Muscle of leg (tissue), 11 donors: ENCODE data around the gene FAF1. TPM values are rescaled to one million over a fixed set of nuclear protein-coding genes. Genes with fewer than 3 reads are reported as not detected.
"Not testable (repeated sequence)": the region's sequence is repeated elsewhere in the genome, so short reads cannot be mapped to it uniquely, and the experiment has no call there.

Experiments
- DNase-seq: peaks from one replicate; pipeline ENCODE4 v3.0.0; 2013
- H3K27ac ChIP-seq: one replicate; pipeline ENCODE4 v1.5.1; 2013; ENCODE audit warnings: mild to moderate bottlenecking, low read length, control low read depth
- H3K27me3 ChIP-seq: one replicate; pipeline ENCODE4 v1.6.1; 2013; ENCODE audit warnings: low read length; ENCODE audit not compliant: control insufficient read depth, insufficient read depth
- H3K36me3 ChIP-seq: one replicate; pipeline ENCODE4 v1.6.1; 2013; ENCODE audit warnings: low read length; ENCODE audit not compliant: control insufficient read depth, insufficient read depth
- H3K4me1 ChIP-seq: one replicate; pipeline ENCODE4 v1.6.1; 2013; ENCODE audit warnings: low read length; ENCODE audit not compliant: control insufficient read depth, insufficient read depth
- H3K4me3 ChIP-seq: one replicate; pipeline ENCODE4 v1.5.1; 2013; ENCODE audit warnings: low read length, control low read depth
- H3K9me3 ChIP-seq: replicated peaks from 2 replicates; pipeline ENCODE4 v1.6.1; 2013; ENCODE audit warnings: low read depth, low read length; ENCODE audit not compliant: control insufficient read depth
- WGBS: methylation state at CpG from one replicate; pipeline ENCODE4 v1.1.5; 2013; ENCODE audit warnings: missing lambda C conversion rate; ENCODE audit not compliant: insufficient coverage; 5-methylcytosine and 5-hydroxymethylcytosine counted together
- polyA plus RNA-seq, 8 donors: library from polyadenylated mRNA; unstranded; fragments of 120-200 nt; gene quantifications; one replicate each; pipeline versions ENCODE4 v1.2.1 to v1.2.3, GENCODE V29; 2013; ENCODE audit warnings: inconsistent platforms in 1 of 8, low replicate concordance in 1 of 8; ENCODE audit not compliant: insufficient read length in 8 of 8, insufficient read depth in 1 of 8
- total RNA-seq: library from RNA; stranded (reverse); fragments of 120-200 nt; gene quantifications from one replicate; pipeline ENCODE4 v1.2.4, GENCODE V29; 2013

Gene FAF1
- total and polyA plus RNA-seq, 9 donors: 35.6 to 51.7 (median 38.6) TPM

DNA sequence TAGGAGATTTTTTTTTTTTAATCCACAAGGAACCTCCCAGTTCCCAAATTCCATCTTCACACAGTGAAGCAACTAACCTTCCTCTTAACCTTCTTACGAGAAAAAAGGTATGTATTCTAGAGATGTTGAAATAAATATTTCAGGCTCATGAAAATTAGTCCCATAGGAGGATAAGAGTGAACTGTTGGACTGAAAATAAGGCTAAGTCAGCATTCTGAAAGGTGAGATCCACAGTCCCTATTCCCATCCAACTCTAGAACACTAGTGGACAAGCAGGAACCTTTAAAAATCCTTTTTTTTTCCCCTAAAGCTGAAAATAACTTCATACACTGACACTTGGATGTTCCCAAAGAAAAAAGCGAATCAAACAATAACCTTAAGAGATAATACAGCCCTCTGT is 44.4 kb downstream of the FAF1 start:
- Histone ChIP-seq H3K27me3 (no peaks in the 10 kb centered on the region), H3K4me1 (no peaks in the 10 kb centered on the region), H3K36me3 (no peaks in the 10 kb centered on the region), H3K9me3 (peaks cover 3% of the 10 kb centered on the region), H3K4me3 (no peak overlapping the region), H3K27ac (no peak overlapping the region)
- no CpG with 5 or more reads among the region's 2 CpGs for WGBS
- DNase-seq: no peak

DNA sequence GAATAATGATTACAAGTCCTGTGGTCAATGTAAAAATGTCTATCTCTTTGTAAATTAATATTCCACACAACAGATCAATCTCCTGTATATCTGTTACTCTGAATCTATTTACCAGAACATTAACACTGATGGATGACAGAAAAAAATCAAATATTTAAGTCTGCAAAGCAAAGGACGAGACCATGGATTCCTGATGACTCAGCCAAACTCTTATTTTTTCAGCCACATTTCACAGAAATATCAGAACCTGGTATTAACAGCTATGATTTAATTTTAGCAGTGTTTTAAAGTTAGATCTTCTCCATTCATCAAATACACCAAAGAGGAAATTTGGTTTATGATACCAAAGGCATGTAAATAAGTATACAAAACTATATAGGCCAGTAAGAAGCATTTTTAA is 46.1 kb downstream of the FAF1 start:
- DNase-seq: no peak
- H3K36me3 ChIP-seq: no peaks in the 10 kb centered on the region
- no peaks in the 10 kb centered on the region for H3K4me1 ChIP-seq
- H3K9me3 ChIP-seq: no peaks in the 10 kb centered on the region
- no CpG with 5 or more reads among the region's 1 CpG for WGBS
- H3K4me3 ChIP-seq: no peak overlapping the region
- no peak overlapping the region for H3K27ac ChIP-seq
- H3K27me3 ChIP-seq: no peaks in the 10 kb centered on the region

DNA sequence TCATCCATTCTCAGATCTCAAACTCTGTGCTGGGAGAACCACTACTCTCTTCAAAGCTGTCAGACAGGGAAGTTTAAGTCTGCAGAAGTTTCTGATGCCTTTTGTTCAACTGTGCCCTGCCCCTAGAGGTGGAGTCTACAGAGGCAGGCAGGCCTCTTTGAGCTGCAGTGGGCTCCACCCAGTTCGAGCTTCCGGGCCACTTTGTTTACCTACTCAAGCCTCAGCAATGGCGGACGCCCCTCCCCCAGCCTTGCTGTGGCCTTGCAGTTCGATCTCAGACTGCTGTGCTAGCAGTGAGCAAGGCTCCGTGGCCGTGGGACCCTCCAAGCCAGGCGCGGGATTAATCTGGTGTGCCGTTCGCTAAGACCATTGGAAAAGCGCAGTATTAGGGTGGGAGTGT is 49.7 kb downstream of the FAF1 start:
- WGBS: 92% methylated on average over 5 of the region's 12 CpGs
- not testable (repeated sequence) for H3K27me3 ChIP-seq

GRCh38 chr1:50907610-50908009 is 52.5 kb downstream of the FAF1 start:
- H3K9me3 ChIP-seq, H3K4me1 ChIP-seq, H3K27me3 ChIP-seq, H3K4me3 ChIP-seq, DNase-seq, H3K36me3 ChIP-seq, H3K27ac ChIP-seq: not testable (repeated sequence)

More for the DNA sequence above, 49.7 kb downstream of the FAF1 start:
- not testable (repeated sequence) for DNase-seq, H3K4me3 ChIP-seq, H3K9me3 ChIP-seq, H3K36me3 ChIP-seq, H3K4me1 ChIP-seq, H3K27ac ChIP-seq

- H3K27ac ChIP-seq, H3K4me3 ChIP-seq, H3K9me3 ChIP-seq, H3K27me3 ChIP-seq, DNase-seq, H3K4me1 ChIP-seq, H3K36me3 ChIP-seq: not testable (repeated sequence)
- no CpG with 5 or more reads among the region's 1 CpG for WGBS
Observed at GRCh38 chr1:50906050-50906449, 54.0 kb downstream of the FAF1 start.

- Histone ChIP-seq H3K27me3 (no peaks in the 10 kb centered on the region), H3K9me3 (peaks cover 2% of the 10 kb centered on the region), H3K36me3 (no peaks in the 10 kb centered on the region), H3K27ac (no peak overlapping the region), H3K4me3 (no peak overlapping the region), H3K4me1 (no peaks in the 10 kb centered on the region)
- no peak for DNase-seq
- no CpG with 5 or more reads among the region's 1 CpG for WGBS
Observed at GRCh38 chr1:50902419-50902818, 57.6 kb downstream of the FAF1 start.

- DNase-seq: no peak
- Histone ChIP-seq H3K27me3 (no peaks in the 10 kb centered on the region), H3K4me3 (no peak overlapping the region), H3K36me3 (no peaks in the 10 kb centered on the region), H3K9me3 (peaks cover 2% of the 10 kb centered on the region), H3K27ac (no peak overlapping the region), H3K4me1 (no peaks in the 10 kb centered on the region)
- no CpG with 5 or more reads among the region's 1 CpG for WGBS
Observed at GRCh38 chr1:50901872-50902271, 58.2 kb downstream of the FAF1 start.

DNA sequence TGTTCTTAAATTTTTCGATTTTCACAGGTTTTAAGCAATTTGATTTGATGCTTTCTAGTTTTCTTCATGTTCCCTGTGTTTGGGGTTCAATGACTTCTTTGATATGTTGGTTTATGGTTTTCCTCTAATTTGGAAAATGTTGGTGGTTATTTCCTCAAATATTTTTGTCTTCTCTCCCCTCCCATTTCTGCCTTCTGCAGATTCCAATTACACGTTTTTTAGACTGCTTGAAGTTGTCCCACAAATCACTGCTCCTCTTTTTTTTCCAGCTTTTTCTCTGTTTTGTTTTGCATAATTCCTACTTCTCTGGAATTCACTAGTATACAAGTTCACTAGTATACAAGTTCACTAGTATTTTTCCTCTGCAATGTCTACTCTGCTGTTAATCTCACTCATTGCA is 61.3 kb downstream of the FAF1 start:
- 71% methylated on average over 1 of the region's 2 CpGs for WGBS
- Histone ChIP-seq H3K4me3 (no peak overlapping the region), H3K27me3 (no peaks in the 10 kb centered on the region), H3K9me3 (peaks cover 6% of the 10 kb centered on the region), H3K27ac (no peak overlapping the region), H3K4me1 (no peaks in the 10 kb centered on the region), H3K36me3 (no peaks in the 10 kb centered on the region)
- no peak for DNase-seq

- Histone ChIP-seq H3K27me3 (no peaks in the 10 kb centered on the region), H3K4me3 (no peak overlapping the region), H3K36me3 (no peaks in the 10 kb centered on the region), H3K9me3 (peaks cover 18% of the 10 kb centered on the region), H3K27ac (no peak overlapping the region), H3K4me1 (no peaks in the 10 kb centered on the region)
- no peak for DNase-seq
- WGBS: no CpG with 5 or more reads among the region's 1 CpG
Observed at GRCh38 chr1:50894340-50894739, 65.7 kb downstream of the FAF1 start.

GRCh38 chr1:50893466-50893865 is 66.6 kb downstream of the FAF1 start:
- no peaks in the 10 kb centered on the region for H3K27me3 ChIP-seq
- no peak overlapping the region for H3K27ac ChIP-seq

DNA sequence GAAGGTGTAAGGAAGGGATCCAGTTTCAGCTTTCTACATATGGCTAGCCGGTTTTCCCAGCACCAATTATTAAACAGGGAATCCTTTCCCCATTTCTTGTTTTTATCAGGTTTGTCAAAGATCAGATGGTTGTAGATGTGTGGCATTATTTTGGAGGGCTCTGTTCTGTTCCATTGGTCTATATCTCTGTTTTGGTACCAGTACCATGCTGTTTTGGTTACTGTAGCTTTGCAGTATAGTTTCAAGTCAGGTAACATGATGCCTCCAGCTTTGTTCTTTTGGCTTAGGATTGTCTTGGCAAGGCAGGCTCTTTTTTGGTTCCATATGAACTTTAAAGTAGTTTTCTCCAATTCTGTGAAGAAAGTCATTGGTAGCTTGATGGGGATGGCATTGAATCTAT is 72.5 kb downstream of the FAF1 start:
- DNase-seq, H3K36me3 ChIP-seq, H3K9me3 ChIP-seq, H3K27me3 ChIP-seq, H3K27ac ChIP-seq, H3K4me1 ChIP-seq, H3K4me3 ChIP-seq: not testable (repeated sequence)
- WGBS: no CpG with 5 or more reads among the region's 1 CpG

More at GRCh38 chr1:50893466-50893865, 66.6 kb downstream of the FAF1 start:
- peaks cover 18% of the 10 kb centered on the region for H3K9me3 ChIP-seq
- no peaks in the 10 kb centered on the region for H3K36me3 ChIP-seq
- DNase-seq: no peak
- H3K4me1 ChIP-seq: no peaks in the 10 kb centered on the region
- 100% methylated on average over 1 of the region's 1 CpG for WGBS
- H3K4me3 ChIP-seq: no peak overlapping the region
